Midbrain (tissue), 1 donor: ENCODE data around the gene ARID1B.
A peak's percentile ranks its signal among the peaks of the same experiment; 100 is the strongest.

Experiments
- DNase-seq: peaks from one replicate; lab custom pipeline; 2025; lab: John Stamatoyannopoulos, UW

Gene ARID1B

DNA sequence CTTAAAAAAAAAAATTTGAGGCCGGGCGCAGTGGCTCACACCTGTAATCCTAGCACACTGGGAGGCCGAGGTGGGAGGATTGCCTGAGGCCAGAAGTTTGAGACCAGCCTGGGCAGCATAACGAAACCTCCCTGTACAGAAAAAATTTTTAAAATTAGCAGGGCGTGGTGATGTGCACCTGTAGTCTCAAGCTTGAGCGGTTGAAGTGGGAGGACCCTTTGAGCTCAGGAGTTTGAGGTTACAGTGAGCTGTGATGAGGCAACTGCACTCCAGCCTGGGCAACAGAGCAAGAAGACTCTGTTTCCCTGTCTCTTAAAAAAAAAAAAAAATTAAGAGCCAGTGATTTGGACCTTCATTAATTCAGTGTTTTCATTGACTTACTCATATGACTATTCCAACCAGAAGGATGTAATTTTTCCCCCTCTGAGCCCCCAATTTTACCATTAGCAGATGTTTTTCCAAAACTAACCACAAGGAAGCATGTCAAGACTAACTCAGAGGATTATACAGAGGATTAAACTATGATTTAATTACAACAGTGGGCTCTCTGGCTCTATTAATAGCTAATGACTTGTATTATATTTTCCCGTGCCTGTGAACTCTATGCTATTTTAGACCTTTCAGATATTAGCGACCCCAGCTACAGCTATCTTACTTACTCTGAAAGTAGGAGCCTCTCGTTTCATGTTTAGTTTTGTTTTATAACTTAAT lies 75.1 kb downstream of the ARID1B start:
- DNase-seq = no peak

DNA sequence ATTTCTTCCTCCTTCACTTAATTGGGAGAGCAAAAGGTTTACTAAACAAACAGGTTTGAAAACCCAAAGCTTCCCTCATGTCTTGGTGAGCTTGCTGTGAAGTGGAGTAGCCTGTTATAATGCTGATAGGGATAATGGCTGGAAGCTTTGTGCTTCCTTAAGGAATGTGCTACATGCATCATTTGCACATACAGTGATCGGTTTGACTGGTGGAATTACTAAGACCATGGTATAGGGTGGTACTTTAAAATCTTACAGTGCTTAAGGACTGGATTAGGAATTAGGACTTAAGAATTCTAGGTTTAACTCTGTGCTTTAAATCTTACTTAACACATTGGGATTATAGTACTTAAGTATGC lies 75.7 kb downstream of the ARID1B start:
- no peak for DNase-seq

DNA sequence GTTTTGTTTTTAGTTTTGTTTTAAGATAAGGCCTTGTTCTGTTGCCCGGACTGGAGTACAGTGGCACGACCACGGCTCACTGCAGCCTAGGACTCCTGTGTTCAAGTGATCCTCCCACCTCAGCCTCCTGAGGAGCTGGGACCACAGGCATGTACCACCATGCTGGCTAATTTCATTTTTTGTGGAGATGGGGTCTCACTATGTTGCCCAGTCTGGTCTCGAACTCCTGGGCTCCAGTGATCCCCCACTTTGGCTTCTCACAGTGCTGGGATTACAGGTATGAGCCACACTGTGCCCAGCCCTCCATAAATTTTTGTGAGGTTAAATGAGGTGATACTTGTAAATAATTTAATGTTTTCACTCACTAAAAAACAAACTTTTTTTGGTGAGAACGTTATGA lies 76.6 kb downstream of the ARID1B start:
- no peak for DNase-seq

DNA sequence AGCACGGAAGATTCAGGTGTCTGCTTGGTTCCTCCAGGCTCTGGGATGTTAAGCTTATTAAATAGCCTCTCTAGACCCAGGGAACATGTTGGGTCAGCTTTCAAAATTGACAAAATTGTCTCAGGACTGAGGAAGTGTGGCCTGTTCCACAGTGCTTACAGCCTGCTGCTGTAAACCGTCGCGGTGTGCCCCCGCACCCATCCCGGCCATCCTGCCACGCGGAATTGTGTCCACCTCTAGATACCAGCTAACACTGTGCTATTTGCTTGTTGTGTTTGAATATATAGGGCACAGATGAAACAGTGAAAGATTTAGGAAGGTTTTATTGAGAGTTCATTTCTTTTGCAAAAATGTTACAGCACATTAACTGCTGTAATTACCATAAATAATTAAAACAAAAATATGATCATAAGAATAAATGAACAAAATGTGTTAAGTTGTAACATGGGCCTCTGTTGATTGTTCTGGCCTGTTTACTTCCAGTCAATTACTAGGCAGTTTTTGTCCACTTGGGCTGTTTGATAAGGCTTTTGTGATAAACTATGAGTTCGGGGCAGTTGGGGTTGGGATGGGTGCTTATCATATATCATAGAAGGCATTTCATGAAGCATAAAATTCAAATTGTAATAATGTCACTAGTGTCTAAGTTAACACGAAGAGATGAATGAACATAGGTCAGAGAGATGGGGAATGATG lies 77.4 kb downstream of the ARID1B start:
- DNase-seq = no peak

DNA sequence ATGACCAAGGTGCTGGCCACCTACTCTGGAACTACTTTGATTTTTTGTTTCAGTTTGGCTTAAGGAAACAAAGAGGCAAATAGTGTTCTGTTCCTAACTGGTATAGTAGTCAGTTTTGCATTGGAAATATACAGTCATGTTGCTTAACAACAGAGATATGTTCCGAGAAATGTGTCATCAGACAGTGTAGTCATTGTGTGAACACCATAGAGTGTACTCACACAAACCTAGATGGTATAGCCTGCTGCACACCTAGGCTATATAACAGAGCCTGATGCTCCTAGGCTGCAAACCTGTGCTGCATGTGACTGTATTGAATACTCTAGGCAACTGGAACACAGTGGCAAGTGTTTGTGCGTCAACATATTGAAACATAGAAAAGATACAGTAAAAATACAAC lies 80.4 kb downstream of the ARID1B start:
- no peak for DNase-seq

DNA sequence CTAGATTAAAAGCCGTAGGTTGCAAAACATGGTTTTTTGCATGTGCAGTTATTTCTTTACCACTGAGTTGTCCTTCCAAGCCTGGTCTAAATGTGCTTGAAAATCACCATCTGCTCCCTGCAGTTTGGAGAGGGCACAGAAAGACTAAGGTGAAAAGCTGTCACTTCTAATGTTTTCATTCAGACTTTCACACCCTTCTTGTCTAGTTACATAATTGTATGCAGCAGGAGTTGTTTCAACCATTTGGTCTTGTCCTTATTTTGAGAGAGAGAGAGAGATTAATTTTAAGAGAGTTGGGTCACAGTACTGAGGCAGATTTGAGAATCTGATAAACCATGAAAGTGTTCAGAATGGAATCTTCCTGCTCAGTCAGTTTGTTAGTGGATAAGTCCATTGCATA lies 82.5 kb downstream of the ARID1B start:
- no peak for DNase-seq

DNA sequence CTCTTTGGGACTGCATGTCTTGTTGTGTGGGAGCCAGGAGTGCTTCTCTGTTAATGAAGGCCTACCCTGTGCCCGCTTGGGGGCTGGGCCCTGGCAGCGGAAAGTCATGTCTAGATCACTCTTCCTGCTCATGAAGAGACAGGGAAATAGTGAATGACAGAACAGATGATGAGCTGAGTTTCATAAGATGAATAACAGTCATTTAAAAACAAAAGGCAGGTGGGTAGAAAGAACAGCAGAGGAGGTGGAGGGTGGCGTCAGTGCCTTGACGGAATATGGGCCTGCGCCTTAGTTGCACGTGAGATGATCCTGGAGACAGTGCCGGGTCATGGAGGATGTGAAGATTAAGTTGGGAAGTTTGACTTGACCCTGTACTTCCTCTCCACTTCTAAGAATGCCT lies 85.5 kb downstream of the ARID1B start:
- no peak for DNase-seq

DNA sequence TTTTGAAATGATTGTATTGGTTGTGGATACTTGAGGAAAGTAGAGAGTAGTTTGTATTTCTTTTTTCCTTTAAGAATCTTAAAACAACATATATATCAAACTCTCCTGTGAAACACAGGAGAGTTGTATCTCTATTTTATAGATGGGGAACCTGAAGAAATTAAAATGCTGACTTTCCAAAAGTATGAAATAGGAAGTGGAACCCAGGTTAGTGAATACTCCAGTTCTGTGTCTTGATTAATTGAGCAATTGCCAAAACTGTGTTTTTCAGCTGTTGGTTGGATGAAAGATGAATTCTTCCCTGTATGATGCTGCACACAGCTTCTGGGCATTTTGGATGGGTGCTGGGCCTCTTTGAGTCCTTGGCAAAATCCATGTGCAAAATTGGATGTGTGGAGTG lies 86.3 kb downstream of the ARID1B start:
- DNase-seq = no peak

DNA sequence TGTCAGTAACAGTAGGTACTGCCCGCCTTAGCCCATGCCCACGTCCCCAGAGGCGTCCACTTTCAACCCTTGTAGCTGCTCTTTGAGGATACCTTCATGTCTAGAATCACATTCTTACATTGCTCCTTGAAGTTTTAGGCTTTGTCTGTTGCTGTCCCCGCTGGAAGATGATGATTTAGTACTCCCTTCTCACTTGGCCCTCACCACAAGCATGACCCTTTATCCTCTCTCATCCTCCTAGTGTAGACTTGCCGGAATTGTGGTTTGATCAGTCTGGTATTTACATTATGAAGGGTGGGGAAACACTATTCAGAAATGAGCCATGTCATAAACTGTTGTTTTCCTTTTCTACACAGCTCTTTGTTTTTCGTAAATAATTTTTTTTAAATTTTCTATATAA lies 87.4 kb downstream of the ARID1B start:
- DNase-seq = no peak

DNA sequence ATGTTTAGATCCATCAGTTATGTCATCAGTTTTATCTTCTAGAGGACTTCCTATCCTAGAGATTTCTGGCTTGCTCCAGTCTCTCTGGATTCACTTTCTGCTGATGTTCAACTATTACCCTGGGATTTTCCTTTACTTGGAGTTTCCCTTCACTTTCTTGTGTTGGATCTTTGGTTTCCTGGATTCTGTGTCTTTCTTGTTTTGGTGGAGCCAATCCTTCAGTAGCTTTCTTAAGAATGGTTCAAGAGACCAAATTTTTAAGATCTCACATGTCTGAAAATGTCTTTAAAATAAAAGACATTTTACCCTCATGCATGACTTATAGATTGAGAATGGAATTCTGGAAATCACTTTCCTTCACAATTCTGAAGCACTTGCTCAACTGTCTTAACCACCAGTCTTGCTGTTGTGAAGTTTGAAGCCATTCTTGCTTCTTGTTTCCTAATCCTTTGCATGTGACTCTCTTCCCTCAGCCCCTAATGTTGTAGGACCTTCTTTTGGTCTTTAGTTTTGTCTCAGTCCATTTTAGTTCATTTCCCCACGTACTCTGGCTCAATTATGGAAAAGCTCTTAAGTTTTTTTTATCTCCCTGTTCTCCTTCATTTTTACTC lies 87.9 kb downstream of the ARID1B start:
- no peak for DNase-seq

DNA sequence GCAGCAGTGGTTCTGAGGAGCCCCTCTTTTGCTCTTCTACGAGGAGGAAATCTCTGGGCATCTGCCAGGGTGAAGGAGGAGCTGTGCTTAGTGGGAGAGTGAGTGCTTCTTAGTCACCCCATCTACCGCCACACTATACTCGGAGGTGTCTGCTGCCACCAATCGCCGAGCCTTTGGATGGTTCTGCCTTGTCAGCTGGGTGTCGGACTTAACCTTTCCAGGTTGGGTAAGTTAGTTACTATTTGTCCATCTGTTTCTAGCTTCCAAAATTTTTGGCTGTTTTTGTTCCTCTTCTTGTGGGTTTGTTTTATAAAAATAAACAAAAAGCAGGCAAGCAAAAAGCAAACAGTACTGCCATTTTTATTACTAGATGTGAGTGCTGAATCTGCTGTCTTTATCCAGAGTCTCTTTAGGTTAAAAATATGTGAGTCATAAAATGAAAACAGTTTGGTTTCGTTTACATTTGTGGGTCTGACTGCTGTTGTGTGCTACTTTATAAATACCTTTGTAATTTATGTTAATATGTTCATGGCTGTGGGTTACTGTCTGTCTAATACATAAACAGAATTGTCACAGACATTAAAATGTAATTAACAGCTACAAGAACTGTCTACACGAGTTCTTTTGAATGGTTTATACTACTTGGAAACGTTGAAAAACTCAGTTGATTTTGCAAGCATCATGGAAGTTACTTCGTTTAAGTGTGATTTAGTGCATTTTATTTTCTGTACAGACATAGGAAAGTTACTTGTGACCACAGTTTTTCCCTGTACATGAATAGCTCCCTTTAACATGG lies 89.2 kb downstream of the ARID1B start:
- peak; percentile 39 for DNase-seq

DNA sequence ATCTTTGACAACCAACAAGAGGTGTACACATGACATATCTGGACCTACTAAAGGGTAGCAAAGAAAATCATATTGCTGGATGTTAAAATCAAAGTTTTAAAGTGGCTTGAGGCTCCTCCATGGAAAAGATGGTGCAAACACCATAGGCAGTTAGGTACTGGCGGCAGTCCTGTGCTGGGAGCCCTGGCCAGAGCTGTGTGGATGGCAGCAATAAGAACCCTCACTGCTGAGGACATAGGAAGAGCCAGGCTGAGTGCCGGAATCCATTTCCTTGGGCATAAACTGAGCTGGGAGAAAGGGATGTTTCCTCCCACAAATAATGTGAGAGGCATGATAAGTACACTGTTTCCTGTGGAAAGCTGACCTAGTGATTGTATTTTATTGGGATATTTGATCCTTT lies 89.9 kb downstream of the ARID1B start:
- no peak for DNase-seq

DNA sequence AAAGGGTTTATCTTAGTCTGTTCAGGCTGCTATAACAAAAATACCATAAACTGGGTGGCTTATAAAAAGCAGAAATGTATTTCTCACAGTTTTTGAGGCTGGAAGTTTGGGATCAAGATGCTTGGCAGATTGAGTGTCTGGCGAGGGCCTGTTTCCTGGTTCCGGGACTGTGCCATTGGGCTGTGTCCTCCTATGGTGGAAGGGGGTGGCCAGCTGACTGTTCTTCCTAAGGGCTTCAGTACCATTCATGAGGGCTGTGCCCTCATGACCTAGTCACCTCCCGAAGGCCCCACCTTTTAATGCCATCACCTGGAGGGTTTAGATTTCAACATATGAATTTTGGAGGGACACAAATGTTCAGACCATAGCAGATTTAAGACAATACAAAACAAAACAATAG lies 91.2 kb downstream of the ARID1B start:
- no peak for DNase-seq

DNA sequence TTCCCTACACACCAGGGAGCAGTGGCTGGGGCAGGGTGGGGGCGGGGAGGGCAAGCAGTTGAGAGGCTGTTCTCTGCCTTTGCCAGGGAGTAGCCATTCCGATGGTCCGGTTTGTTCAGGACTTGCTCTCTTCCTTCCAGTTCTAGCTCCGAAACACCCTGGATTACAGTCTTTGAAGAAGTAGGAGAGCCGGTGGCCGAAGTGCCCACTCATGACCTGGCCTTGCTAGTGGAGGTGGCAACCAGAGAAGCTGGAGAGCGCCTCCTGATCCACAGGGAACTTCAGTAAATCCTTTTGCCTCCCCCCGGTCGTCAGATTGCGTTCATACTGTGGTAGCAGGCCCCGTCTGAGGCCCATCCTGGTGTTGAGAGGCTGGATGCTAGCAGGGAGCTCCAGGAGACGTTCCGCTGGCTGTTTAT lies 92.8 kb downstream of the ARID1B start:
- DNase-seq = no peak

DNA sequence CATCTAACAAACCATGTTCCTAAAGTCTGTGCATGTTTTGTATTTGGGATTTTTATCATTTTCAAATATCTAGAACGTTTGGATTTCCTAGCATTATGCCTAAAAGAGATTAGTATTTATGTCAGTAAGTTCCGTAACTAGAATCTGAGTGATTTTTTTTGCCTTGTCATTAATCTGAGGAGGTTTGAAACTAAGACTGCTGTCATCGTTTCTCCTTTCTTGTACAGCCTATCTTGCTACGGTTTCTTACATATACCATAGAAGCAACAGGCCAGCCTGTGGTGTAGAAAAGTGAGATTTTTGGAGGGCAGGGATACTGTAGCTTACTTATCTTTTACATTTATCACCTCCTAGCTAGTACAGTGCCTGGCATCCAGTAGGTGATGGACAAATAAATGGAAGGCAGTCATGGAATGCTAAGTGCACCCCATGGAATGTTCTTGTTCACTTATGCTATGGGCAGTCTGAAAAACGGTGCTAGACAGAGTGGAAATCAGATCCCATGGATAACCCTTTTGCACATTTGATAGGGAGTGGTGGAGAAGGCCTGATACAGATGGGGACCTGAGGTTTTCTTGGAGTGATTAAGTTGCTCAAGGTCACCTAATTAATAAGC lies 93.9 kb downstream of the ARID1B start:
- DNase-seq = no peak

DNA sequence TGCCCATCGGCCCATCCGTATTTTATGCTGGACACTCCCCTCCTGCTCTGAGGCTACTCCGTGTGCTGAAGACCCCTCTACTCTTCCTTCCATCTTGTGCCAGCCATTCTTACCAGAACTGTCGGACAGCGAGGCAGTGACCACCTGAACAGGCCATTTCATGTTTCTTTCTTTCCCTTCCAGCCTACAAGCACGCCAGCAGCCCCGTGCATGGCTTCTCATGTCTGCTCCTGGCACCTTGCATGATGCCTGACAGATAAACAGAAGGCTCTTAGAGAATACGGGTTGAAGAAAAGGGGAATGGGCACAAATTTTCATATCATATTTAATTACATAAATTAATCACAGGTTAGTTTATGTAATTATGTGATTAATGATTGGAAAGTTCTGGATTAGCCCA lies 95.7 kb downstream of the ARID1B start:
- no peak for DNase-seq

DNA sequence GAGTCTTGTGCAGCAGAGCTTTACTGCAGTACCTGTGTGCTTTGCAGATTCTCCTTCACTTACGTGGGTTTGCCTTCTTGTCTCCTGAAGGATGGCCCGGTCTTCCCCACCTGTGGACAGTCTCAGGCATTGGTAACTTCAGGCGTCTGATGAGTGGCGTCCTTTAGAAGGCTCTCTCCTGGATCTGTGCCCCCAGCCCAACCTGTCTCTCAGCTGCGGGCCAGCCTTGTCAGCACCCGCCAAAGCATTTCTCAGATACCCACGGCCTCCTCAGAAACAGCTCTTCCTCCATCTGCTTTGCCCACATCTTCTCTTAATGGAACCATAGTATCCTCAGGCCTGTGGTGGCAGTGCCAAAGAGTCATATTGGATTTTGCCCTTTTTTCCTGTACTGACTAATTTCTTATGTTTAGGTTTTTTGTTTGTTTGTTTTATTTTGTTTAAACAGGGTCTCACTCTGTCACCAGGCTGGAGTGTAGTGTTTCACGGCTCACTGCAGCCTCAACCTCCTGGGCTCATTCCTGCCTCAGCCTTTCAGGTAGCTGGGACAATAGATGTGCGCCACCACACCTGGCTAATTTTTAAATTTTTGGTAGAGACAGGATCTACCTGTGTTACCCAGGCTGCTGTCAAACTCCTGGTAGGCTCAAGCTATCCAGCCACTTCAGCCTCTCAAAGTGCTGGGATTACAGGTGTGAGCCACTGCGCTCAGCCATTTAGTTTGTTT lies 96.6 kb downstream of the ARID1B start:
- DNase-seq = no peak

DNA sequence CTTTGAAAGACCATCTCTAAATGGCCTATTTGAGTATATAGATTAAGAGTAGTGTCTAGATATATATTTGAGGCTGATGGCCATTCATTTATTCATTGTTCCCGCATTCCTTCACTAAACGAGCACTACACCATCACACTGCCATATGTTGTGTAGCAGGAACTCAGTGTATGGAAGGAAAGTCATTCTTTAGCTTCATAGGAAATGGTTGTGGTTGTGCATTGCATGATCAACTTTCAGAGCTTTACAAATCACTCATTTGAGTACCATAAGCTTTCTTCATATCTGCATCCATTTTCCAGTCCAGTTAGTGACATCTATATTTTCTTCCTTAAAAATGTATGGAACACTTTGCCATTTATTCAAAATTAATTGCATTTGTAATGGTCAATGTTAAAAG lies 97.9 kb downstream of the ARID1B start:
- no peak for DNase-seq

DNA sequence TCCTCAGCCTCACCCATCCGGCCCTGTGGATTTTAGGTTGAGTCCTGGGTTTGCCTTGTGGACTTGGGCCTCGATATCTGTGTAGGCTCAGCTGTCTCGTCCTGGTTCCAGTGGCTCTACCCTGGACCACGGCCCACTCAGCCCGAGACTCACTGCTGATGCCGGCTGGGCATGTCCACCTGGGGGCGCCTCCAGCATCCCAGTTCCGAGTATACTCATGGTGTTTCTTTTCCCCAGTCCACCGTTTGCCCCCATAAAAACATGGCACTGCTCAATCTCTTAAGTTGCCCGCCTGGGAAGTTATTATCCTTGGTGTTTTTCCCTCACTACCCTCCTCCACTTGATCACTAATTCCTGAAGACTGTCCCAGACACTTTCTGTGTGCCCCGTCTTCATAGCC lies 99.1 kb downstream of the ARID1B start:
- no peak for DNase-seq

DNA sequence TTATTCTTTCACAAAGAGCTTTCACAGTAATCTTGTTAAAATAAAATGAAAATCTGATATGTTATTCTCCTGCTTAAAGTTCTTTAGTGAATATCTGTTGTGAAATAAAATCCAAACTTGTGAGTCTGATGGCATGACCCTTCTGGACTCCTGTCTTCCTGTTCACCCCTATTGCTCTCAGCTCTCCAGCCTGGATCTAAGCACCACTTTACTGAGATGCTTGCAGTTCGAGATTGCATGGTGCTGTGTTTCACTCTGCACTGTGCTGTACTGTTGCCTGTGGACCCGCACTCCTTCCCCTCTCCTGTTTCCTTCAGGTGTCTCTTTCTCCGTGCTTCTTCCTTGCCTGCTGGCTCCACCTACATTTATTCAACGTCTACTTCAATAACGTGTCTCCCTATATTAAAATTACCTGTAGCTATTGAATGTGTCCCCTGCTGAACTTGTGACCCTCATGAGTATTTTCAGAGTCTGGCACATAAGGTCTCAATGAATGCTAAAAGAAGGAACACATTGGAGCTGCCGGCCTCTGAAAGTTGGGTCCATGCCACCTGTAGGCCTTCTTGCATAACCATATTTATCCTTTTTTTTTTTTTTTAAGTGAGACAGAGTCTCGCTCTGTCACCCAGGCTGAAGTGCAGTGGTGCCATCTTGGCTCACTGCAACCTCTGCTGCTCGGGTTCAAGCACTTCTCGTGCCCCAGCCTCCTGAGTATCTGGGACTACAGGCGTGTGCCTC lies 100.1 kb downstream of the ARID1B start:
- DNase-seq = no peak

DNA sequence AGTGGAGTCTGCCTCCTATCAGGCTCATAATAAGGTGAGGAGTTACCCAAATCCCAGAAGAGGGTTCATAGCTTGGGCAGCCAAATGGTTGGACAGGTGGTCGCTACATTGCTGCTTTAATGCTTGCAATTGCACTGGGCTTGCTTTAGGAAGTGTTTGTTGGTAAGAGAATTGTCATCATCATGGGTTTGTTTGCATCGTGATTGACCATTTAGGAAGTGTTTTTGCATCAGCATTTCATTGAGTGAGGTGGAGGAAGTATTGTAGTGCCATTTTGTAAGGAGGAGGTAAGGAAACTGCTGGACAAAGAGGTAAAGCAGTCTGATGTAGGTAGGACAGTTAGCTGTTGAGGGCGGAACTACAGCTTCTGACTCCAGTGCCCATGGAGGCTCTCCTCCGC lies 101.5 kb downstream of the ARID1B start:
- DNase-seq = no peak
